CD8-positive, alpha-beta memory T cell (primary cell): Measurements from ENCODE around the gene AKAP9. TPM values are rescaled to one million over a fixed set of nuclear protein-coding genes. Genes with fewer than 3 reads are reported as not detected.
A peak's percentile ranks its signal among the peaks of the same experiment; 100 is the strongest.

Experiments
- CTCF ChIA-PET: fragments of 350-600 bp; sonication (Branson Sonifier 250); formaldehyde crosslinking; loops from one replicate; lab custom pipeline; 2021; ENCODE audit warnings: antibody characterized with exemption; lab: Charles Lee
- POLR2A ChIA-PET: fragments of 350-600 bp; sonication (Branson Sonifier 250); formaldehyde crosslinking; loops from one replicate; lab custom pipeline; 2021; ENCODE audit warnings: antibody characterized with exemption; lab: Charles Lee
- DNase-seq, 5 donors: peaks; one replicate each; pipeline versions ENCODE4 v3.0.0 to v3.0.0-alpha.2; 2020 to 2022; ENCODE audit warnings: mixed read lengths in 1 of 5
- H3K27ac ChIP-seq: one replicate; pipeline ENCODE4 v1.7.0; 2013; ENCODE audit warnings: low read depth, mild to moderate bottlenecking, low read length, moderate library complexity
- H3K27me3 ChIP-seq: 2 replicates; pipeline ENCODE4 v1.7.0; 2013; ENCODE audit warnings: low read length, mild to moderate bottlenecking; ENCODE audit not compliant: insufficient read depth, poor library complexity, severe bottlenecking
- H3K36me3 ChIP-seq: 2 replicates; pipeline ENCODE4 v1.7.0; 2013; ENCODE audit warnings: mild to moderate bottlenecking, low read length, moderate library complexity; ENCODE audit not compliant: insufficient read depth
- H3K4me1 ChIP-seq: 2 replicates; pipeline ENCODE4 v1.7.0; 2013; ENCODE audit warnings: mild to moderate bottlenecking, low read length, moderate library complexity; ENCODE audit not compliant: insufficient read depth
- H3K4me3 ChIP-seq: 2 replicates; pipeline ENCODE4 v1.7.0; 2013; ENCODE audit warnings: mild to moderate bottlenecking, low read length
- H3K9me3 ChIP-seq: 2 replicates; pipeline ENCODE4 v1.7.0; 2013; ENCODE audit warnings: mild to moderate bottlenecking, low read length
- H3K27ac Mint-ChIP-seq, 8 donors: one replicate each; pipeline ENCODE4 v1.8.0; 2020 to 2021; ENCODE audit warnings: mixed read lengths in 8 of 8, mild to moderate bottlenecking in 6 of 8, inconsistent platforms in 3 of 8, moderate library complexity in 3 of 8
- H3K27me3 Mint-ChIP-seq, 2 donors: one replicate each; pipeline ENCODE4 v1.8.0; 2020 to 2021; ENCODE audit warnings: mixed read lengths in 2 of 2, mild to moderate bottlenecking in 1 of 2, moderate library complexity in 1 of 2
- H3K36me3 Mint-ChIP-seq, 3 donors: one replicate each; pipeline ENCODE4 v1.8.0; 2020 to 2021; ENCODE audit warnings: mixed read lengths in 3 of 3, inconsistent platforms in 1 of 3, mild to moderate bottlenecking in 1 of 3
- H3K4me1 Mint-ChIP-seq, 3 donors: one replicate each; pipeline ENCODE4 v1.8.0; 2020 to 2021; ENCODE audit warnings: mixed read lengths in 3 of 3, inconsistent platforms in 1 of 3, mild to moderate bottlenecking in 1 of 3
- H3K4me3 Mint-ChIP-seq, 7 donors: one replicate each; pipeline ENCODE4 v1.8.0; 2020 to 2021; ENCODE audit warnings: mixed read lengths in 7 of 7, mild to moderate bottlenecking in 6 of 7, moderate library complexity in 4 of 7, inconsistent platforms in 2 of 7
- H3K9me3 Mint-ChIP-seq, 5 donors: one replicate each; pipeline ENCODE4 v1.8.0; 2020 to 2022; ENCODE audit warnings: mixed read lengths in 5 of 5, mild to moderate bottlenecking in 3 of 5, moderate library complexity in 2 of 5, inconsistent platforms in 1 of 5
- polyA plus RNA-seq: library from polyadenylated mRNA; unstranded; fragments of 300-500 nt; fragmentation: Illumina TruSeq; gene quantifications from one replicate; pipeline ENCODE4 v1.2.3, GENCODE V29; 2021
- total RNA-seq, 2 experiments: library from RNA; stranded (reverse); gene quantifications; one replicate each; pipeline ENCODE4 v1.2.3, GENCODE V29; 2021

The AKAP9 gene
- total and polyA plus RNA-seq, 3 experiments from 2014 or later, result 34.9 to 49.2 (median 40.3) TPM

GRCh38 chr7:92052684-92053083 lies 112.0 kb downstream of the AKAP9 start:
- no peaks in the 10 kb centered on the region for H3K9me3 Mint-ChIP-seq

DNA sequence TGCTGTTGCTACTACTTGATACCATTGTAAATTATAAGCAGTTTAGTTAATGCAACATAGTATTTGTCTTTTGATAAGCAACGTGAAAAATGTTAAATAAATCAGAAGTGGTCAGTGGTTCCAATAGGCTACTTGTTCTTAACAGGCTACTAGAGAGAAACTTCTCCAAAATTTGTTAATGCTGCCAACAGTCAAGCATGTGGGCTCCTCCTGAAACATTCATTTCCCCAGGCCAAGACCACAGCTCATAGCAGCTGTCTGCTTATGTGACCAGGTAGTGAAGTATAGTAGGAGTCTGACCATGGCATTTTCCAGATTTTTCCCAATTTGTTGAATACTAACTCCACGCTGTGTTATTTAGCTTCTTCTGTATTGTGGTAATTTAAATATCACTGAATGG lies 112.7 kb downstream of the AKAP9 start:
- Histone ChIP-seq H3K27me3 (no peaks in the 10 kb centered on the region), H3K4me3 (no peak overlapping the region), H3K9me3 (no peaks in the 10 kb centered on the region), H3K27ac (no peak overlapping the region), H3K36me3 (peaks cover 7% of the 10 kb centered on the region), H3K4me1 (peaks cover 12% of the 10 kb centered on the region)
- POLR2A ChIA-PET, result no interaction called here
- Mint-ChIP-seq H3K27ac (peak overlapping the region in 1 of 8 donors; percentile 6), H3K9me3 (no peaks in the 10 kb centered on the region), H3K4me1 (peaks cover 13 to 27% (median 17%) of the 10 kb centered on the region in 3 donors), H3K36me3 (peaks cover 12 to 49% (median 18%) of the 10 kb centered on the region in 3 donors), H3K27me3 (no peaks in the 10 kb centered on the region), H3K4me3 (no peak overlapping the region)
- DNase-seq, result no peak
- CTCF ChIA-PET, result no interaction called here

More at GRCh38 chr7:92052684-92053083, 112.0 kb downstream of the AKAP9 start:
- Mint-ChIP-seq H3K4me3 (no peak overlapping the region), H3K27me3 (no peaks in the 10 kb centered on the region), H3K4me1 (peaks cover 7 to 20% (median 11%) of the 10 kb centered on the region in 3 donors), H3K36me3 (peaks cover 12 to 52% (median 18%) of the 10 kb centered on the region in 3 donors), H3K27ac (no peak overlapping the region)
- peaks cover 7% of the 10 kb centered on the region for H3K36me3 ChIP-seq
- ChIA-PET POLR2A (no interaction called here), CTCF (no interaction called here)
- H3K4me3 ChIP-seq, result no peak overlapping the region
- no peak overlapping the region for H3K27ac ChIP-seq
- peaks cover 5% of the 10 kb centered on the region for H3K4me1 ChIP-seq
- H3K9me3 ChIP-seq, result no peaks in the 10 kb centered on the region
- no peaks in the 10 kb centered on the region for H3K27me3 ChIP-seq
- DNase-seq, result no peak

GRCh38 chr7:92056286-92056685 lies 115.6 kb downstream of the AKAP9 start:
- Histone ChIP-seq H3K4me3 (no peak overlapping the region), H3K4me1 (peaks cover 17% of the 10 kb centered on the region), H3K9me3 (no peaks in the 10 kb centered on the region), H3K27me3 (no peaks in the 10 kb centered on the region), H3K27ac (no peak overlapping the region), H3K36me3 (peaks cover 11% of the 10 kb centered on the region)
- Mint-ChIP-seq H3K27me3 (no peaks in the 10 kb centered on the region), H3K9me3 (no peaks in the 10 kb centered on the region), H3K4me3 (no peak overlapping the region), H3K27ac (peak overlapping the region in 2 of 8 donors; percentile 23 to 41), H3K36me3 (peaks cover 0 to 32% (median 11%) of the 10 kb centered on the region in 3 donors), H3K4me1 (peaks cover 16 to 30% (median 21%) of the 10 kb centered on the region in 3 donors)
- ChIA-PET POLR2A (no interaction called here), CTCF (no interaction called here)
- no peak for DNase-seq

DNA sequence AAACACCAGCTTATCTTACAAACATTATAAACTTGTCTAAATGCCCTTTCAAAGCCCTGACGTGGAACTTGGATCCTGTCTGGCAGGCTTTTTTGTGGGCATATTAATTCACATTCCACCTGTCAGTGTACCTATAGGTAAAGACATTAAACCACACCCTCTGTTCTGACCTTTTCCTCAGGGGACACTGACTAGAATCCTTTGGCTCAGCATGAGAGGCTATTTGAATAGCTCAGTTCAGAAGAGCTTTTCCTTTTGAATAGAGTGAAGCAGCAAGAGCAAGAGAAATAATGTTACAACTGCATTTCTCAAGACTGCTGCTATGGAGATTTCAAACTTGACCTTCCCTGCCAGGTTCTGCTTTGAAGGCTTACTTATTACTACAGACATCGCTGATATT lies 116.7 kb downstream of the AKAP9 start:
- Histone ChIP-seq H3K27ac (no peak overlapping the region), H3K4me1 (peaks cover 17% of the 10 kb centered on the region), H3K27me3 (no peaks in the 10 kb centered on the region), H3K9me3 (no peaks in the 10 kb centered on the region), H3K4me3 (no peak overlapping the region), H3K36me3 (peaks cover 4% of the 10 kb centered on the region)
- no peak for DNase-seq
- no peaks in the 10 kb centered on the region for H3K27me3 Mint-ChIP-seq
- H3K27ac Mint-ChIP-seq, result peak overlapping the region in 1 of 8 donors; percentile 61
- peaks cover 16 to 30% (median 21%) of the 10 kb centered on the region in 3 donors for H3K4me1 Mint-ChIP-seq
- POLR2A ChIA-PET, result no interaction called here
- CTCF ChIA-PET, result no interaction called here
- peaks cover 0 to 33% (median 14%) of the 10 kb centered on the region in 3 donors for H3K36me3 Mint-ChIP-seq
- no peak overlapping the region for H3K4me3 Mint-ChIP-seq
- H3K9me3 Mint-ChIP-seq, result no peaks in the 10 kb centered on the region

- Mint-ChIP-seq H3K9me3 (no peaks in the 10 kb centered on the region), H3K4me3 (peak overlapping the region in 6 of 7 donors; percentile 11 to 42 (median 30)), H3K27ac (no peak overlapping the region), H3K36me3 (peaks cover 0 to 32% (median 12%) of the 10 kb centered on the region in 3 donors), H3K27me3 (no peaks in the 10 kb centered on the region), H3K4me1 (peaks cover 16 to 30% (median 21%) of the 10 kb centered on the region in 3 donors)
- Histone ChIP-seq H3K4me1 (peaks cover 17% of the 10 kb centered on the region), H3K36me3 (peaks cover 4% of the 10 kb centered on the region), H3K27me3 (no peaks in the 10 kb centered on the region), H3K4me3 (no peak overlapping the region), H3K27ac (no peak overlapping the region), H3K9me3 (no peaks in the 10 kb centered on the region)
- ChIA-PET CTCF (no interaction called here), POLR2A (no interaction called here)
- DNase-seq, result peak in 2 of 5 donors; percentile 20 to 21
Measured at GRCh38 chr7:92058040-92058439, 117.4 kb downstream of the AKAP9 start.

DNA sequence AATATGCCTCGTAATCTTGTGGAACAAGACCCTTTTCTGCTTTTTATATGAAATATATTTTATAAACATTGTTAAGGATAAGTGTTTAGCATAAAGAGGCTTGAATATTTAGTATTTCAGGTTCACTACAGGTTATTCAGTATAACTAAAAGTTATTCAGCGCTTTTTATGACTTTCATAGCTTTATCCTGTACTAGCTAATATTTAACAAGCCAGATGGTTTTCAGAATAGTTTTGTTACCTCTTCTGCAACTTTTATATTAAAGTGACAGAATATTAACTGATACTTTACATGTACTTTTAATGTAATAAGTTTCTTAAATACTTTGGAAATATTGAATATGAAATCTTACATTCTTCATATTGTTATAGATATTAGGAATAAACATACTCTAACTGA lies 118.2 kb downstream of the AKAP9 start:
- Mint-ChIP-seq H3K4me1 (peaks cover 16 to 30% (median 21%) of the 10 kb centered on the region in 3 donors), H3K36me3 (peaks cover 0 to 31% (median 7%) of the 10 kb centered on the region in 3 donors), H3K4me3 (no peak overlapping the region), H3K27ac (no peak overlapping the region), H3K27me3 (no peaks in the 10 kb centered on the region), H3K9me3 (no peaks in the 10 kb centered on the region)
- CTCF ChIA-PET, result no interaction called here
- H3K27me3 ChIP-seq, result no peaks in the 10 kb centered on the region
- DNase-seq, result no peak
- no peak overlapping the region for H3K4me3 ChIP-seq
- H3K27ac ChIP-seq, result no peak overlapping the region
- H3K9me3 ChIP-seq, result no peaks in the 10 kb centered on the region
- peaks cover 4% of the 10 kb centered on the region for H3K36me3 ChIP-seq
- POLR2A ChIA-PET, result no interaction called here
- H3K4me1 ChIP-seq, result peaks cover 17% of the 10 kb centered on the region

- Mint-ChIP-seq H3K27me3 (no peaks in the 10 kb centered on the region), H3K4me3 (no peak overlapping the region), H3K27ac (peak overlapping the region in 1 of 8 donors; percentile 8), H3K4me1 (peaks cover 13 to 18% (median 17%) of the 10 kb centered on the region in 3 donors), H3K9me3 (no peaks in the 10 kb centered on the region), H3K36me3 (peaks cover 0 to 36% (median 7%) of the 10 kb centered on the region in 3 donors)
- DNase-seq, result no peak
- no peaks in the 10 kb centered on the region for H3K9me3 ChIP-seq
- H3K4me1 ChIP-seq, result peaks cover 17% of the 10 kb centered on the region
- H3K36me3 ChIP-seq, result peaks cover 4% of the 10 kb centered on the region
- H3K27ac ChIP-seq, result no peak overlapping the region
- ChIA-PET POLR2A (no interaction called here), CTCF (interaction anchor here (1.4 kb wide), 1 partner anchor 15 kb away, joined by 5 read pairs; no protein-coding TSS in a partner anchor)
- no peak overlapping the region for H3K4me3 ChIP-seq
- H3K27me3 ChIP-seq, result no peaks in the 10 kb centered on the region
Measured at GRCh38 chr7:92061154-92061553, 120.5 kb downstream of the AKAP9 start.

GRCh38 chr7:92064438-92065029 lies 123.9 kb downstream of the AKAP9 start:
- Mint-ChIP-seq H3K4me1 (no peaks in the 10 kb centered on the region), H3K36me3 (peaks cover 13 to 63% (median 20%) of the 10 kb centered on the region in 3 donors), H3K27me3 (no peaks in the 10 kb centered on the region), H3K9me3 (no peaks in the 10 kb centered on the region), H3K27ac (no peak overlapping the region), H3K4me3 (no peak overlapping the region)
- DNase-seq, result no peak
- H3K9me3 ChIP-seq, result no peaks in the 10 kb centered on the region
- ChIA-PET CTCF (no interaction called here), POLR2A (no interaction called here)
- H3K36me3 ChIP-seq, result peaks cover 12% of the 10 kb centered on the region
- no peaks in the 10 kb centered on the region for H3K4me1 ChIP-seq
- H3K4me3 ChIP-seq, result no peak overlapping the region
- no peaks in the 10 kb centered on the region for H3K27me3 ChIP-seq
- H3K27ac ChIP-seq, result no peak overlapping the region
